Trophoblast cell (in vitro differentiated cells and primary cell): Measurements from ENCODE around the gene CCR6.
A peak's percentile ranks its signal among the peaks of the same experiment; 100 is the strongest.

Experiments
- DNase-seq, 2 donors: peaks; one replicate each; pipeline ENCODE4 v3.0.0-alpha.2; 2016
- H2AFZ ChIP-seq: 2 replicates; pipeline ENCODE4 v1.6.1; 2013; ENCODE audit warnings: low read length, moderate library complexity, mild to moderate bottlenecking; ENCODE audit not compliant: insufficient read depth, poor library complexity
- H2AK5ac ChIP-seq: 2 replicates; pipeline ENCODE4 v1.6.1; 2013; ENCODE audit warnings: mild to moderate bottlenecking, low read length
- H2BK120ac ChIP-seq: 2 replicates; pipeline ENCODE4 v1.6.1; 2013; ENCODE audit warnings: low read length, mild to moderate bottlenecking, moderate library complexity; ENCODE audit not compliant: insufficient read depth, poor library complexity
- H2BK12ac ChIP-seq: 2 replicates; pipeline ENCODE4 v1.6.1; 2013; ENCODE audit warnings: mild to moderate bottlenecking, low read length, moderate library complexity
- H2BK5ac ChIP-seq: 2 replicates; pipeline ENCODE4 v1.6.1; 2013; ENCODE audit warnings: low read length, low read depth, moderate library complexity, mild to moderate bottlenecking; ENCODE audit not compliant: poor library complexity
- H3K14ac ChIP-seq: 2 replicates; pipeline ENCODE4 v1.6.1; 2013; ENCODE audit warnings: mild to moderate bottlenecking, low read length
- H3K18ac ChIP-seq: 2 replicates; pipeline ENCODE4 v1.6.1; 2013; ENCODE audit warnings: mild to moderate bottlenecking, low read length
- H3K23ac ChIP-seq: 2 replicates; pipeline ENCODE4 v1.6.1; 2013; ENCODE audit warnings: low read length
- H3K27ac ChIP-seq: 2 replicates; pipeline ENCODE4 v1.5.1; 2013; ENCODE audit warnings: low read depth, mild to moderate bottlenecking, inconsistent platforms, low read length, moderate library complexity
- H3K27me3 ChIP-seq: 2 replicates; pipeline ENCODE4 v1.6.1; 2013; ENCODE audit warnings: inconsistent platforms, mild to moderate bottlenecking, low read length, moderate library complexity; ENCODE audit not compliant: insufficient read depth
- H3K36me3 ChIP-seq, 2 experiments: 1 replicate in 1 of 2; 2 replicates in 1 of 2; pipeline ENCODE4 v1.6.1; 2013; ENCODE audit warnings: low read length in 2 of 2, mild to moderate bottlenecking in 2 of 2, moderate library complexity in 1 of 2; ENCODE audit not compliant: insufficient read depth in 2 of 2, control insufficient read depth in 1 of 2
- H3K4ac ChIP-seq: 2 replicates; pipeline ENCODE4 v1.6.1; 2013; ENCODE audit warnings: low read depth, mild to moderate bottlenecking, low read length, moderate library complexity
- H3K4me1 ChIP-seq, 2 experiments: 1 replicate in 1 of 2; 2 replicates in 1 of 2; pipeline ENCODE4 v1.6.1; 2013; ENCODE audit warnings: low read length in 2 of 2, mild to moderate bottlenecking in 2 of 2, moderate library complexity in 1 of 2; ENCODE audit not compliant: insufficient read depth in 2 of 2, control insufficient read depth in 1 of 2
- H3K4me2 ChIP-seq: 2 replicates; pipeline ENCODE4 v1.6.1; 2013; ENCODE audit warnings: inconsistent platforms, mild to moderate bottlenecking, low read length, moderate library complexity
- H3K4me3 ChIP-seq: 2 replicates; pipeline ENCODE4 v1.5.1; 2013; ENCODE audit warnings: mild to moderate bottlenecking, low read depth, low read length, inconsistent platforms
- H3K79me1 ChIP-seq: one replicate; pipeline ENCODE4 v1.6.1; 2013; ENCODE audit warnings: low read length
- H3K79me2 ChIP-seq: 2 replicates; pipeline ENCODE4 v1.6.1; 2013; ENCODE audit warnings: low read length, mild to moderate bottlenecking; ENCODE audit not compliant: control insufficient read depth, insufficient read depth, poor library complexity
- H3K9ac ChIP-seq: 2 replicates; pipeline ENCODE4 v1.6.1; 2013; ENCODE audit warnings: mild to moderate bottlenecking, low read length
- H3K9me3 ChIP-seq: 2 replicates; pipeline ENCODE4 v1.6.1; 2013; ENCODE audit warnings: low read depth, mild to moderate bottlenecking, control low read depth, inconsistent platforms, low read length; ENCODE audit not compliant: insufficient read depth
- H4K12ac ChIP-seq: 2 replicates; pipeline ENCODE4 v1.6.1; 2013; ENCODE audit warnings: low read depth, mild to moderate bottlenecking, low read length, moderate library complexity
- H4K8ac ChIP-seq: 2 replicates; pipeline ENCODE4 v1.6.1; 2013; ENCODE audit warnings: low read depth, mild to moderate bottlenecking, low read length, moderate library complexity
- H4K91ac ChIP-seq: one replicate; pipeline ENCODE4 v1.6.1; 2013; ENCODE audit warnings: low read depth, mild to moderate bottlenecking, low read length, moderate library complexity
- WGBS: extraction: QIAGEN DNeasy Blood & Tissue Kit; methylation state at CpG from one replicate; pipeline ENCODE4 v1.1.7; 2013; ENCODE audit warnings: missing lambda C conversion rate; ENCODE audit not compliant: insufficient read length, insufficient coverage; ENCODE audit errors: extremely low coverage; 5-methylcytosine and 5-hydroxymethylcytosine counted together

The CCR6 gene

DNA sequence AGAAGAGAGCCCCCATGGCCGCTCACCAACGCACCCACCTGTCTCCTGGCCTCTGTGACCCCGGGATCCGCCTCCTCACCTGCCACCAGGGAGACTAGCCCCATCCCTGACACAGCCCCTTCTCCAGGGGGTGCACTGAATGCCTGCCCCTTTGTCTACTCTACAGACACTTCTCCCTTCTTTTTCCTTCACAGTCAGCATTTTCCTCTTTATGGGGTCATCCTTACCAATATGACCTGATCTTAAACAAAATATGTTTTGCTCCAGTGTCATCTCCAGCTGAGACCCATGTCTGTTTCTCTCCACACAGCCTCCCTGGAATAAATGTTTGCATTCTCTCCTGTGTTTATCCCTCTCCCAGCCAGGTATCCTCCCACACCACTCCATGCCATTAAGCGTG is 14.6 kb upstream of the CCR6 start:
- H3K14ac ChIP-seq: no peak overlapping the region
- H2AFZ ChIP-seq: no peak overlapping the region
- no peaks in the 10 kb centered on the region for H3K36me3 ChIP-seq
- H3K9me3 ChIP-seq: peaks cover 5% of the 10 kb centered on the region
- H4K12ac ChIP-seq: no peak overlapping the region
- H3K27me3 ChIP-seq: no peaks in the 10 kb centered on the region
- H4K91ac ChIP-seq: no peak overlapping the region
- H2BK120ac ChIP-seq: no peak overlapping the region
- no peak overlapping the region for H2AK5ac ChIP-seq
- peak overlapping the region; percentile 9 for H3K4me3 ChIP-seq
- no peaks in the 10 kb centered on the region for H3K79me2 ChIP-seq
- H2BK12ac ChIP-seq: no peak overlapping the region
- no peak for DNase-seq
- WGBS: no CpG with 5 or more reads among the region's 5 CpGs
- H2BK5ac ChIP-seq: no peak overlapping the region
- H3K4ac ChIP-seq: no peak overlapping the region
- no peak overlapping the region for H3K27ac ChIP-seq
- H3K23ac ChIP-seq: no peak overlapping the region
- peaks cover 2 to 6% of the 10 kb centered on the region in 2 experiments for H3K4me1 ChIP-seq
- H3K18ac ChIP-seq: no peak overlapping the region
- H3K4me2 ChIP-seq: no peak overlapping the region
- H3K9ac ChIP-seq: no peak overlapping the region
- H3K79me1 ChIP-seq: no peaks in the 10 kb centered on the region
- no peak overlapping the region for H4K8ac ChIP-seq

DNA sequence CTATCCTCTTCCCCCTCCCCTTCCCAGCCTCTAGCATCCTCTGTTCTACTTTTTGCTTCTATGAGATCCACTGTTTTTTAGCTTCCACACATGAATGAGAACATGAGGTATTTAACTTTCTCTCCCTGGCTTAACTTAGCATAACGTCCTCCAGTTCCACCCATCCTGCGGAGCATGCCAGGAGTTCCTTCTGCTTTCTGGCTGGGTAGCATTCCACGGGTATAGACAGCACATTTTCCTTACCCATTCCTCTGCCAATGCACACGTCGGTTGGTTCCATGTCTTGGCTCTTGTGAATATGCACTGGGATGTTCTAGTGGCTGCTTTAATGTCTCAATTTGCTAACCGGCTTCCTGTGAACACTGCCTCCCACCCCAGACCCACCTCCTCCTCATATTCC is 13.2 kb upstream of the CCR6 start:
- Histone ChIP-seq H3K4ac (no peak overlapping the region), H3K9ac (no peak overlapping the region), H2AFZ (no peak overlapping the region), H3K4me2 (no peak overlapping the region), H3K27ac (no peak overlapping the region), H2BK12ac (no peak overlapping the region), H3K18ac (no peak overlapping the region), H2BK5ac (no peak overlapping the region), H2BK120ac (no peak overlapping the region), H2AK5ac (no peak overlapping the region), H4K8ac (no peak overlapping the region), H4K91ac (no peak overlapping the region), H3K14ac (no peak overlapping the region), H3K79me2 (no peaks in the 10 kb centered on the region), H3K79me1 (no peaks in the 10 kb centered on the region), H4K12ac (no peak overlapping the region), H3K27me3 (no peaks in the 10 kb centered on the region), H3K4me1 (peaks cover 5 to 9% of the 10 kb centered on the region in 2 experiments), H3K36me3 (no peaks in the 10 kb centered on the region), H3K23ac (no peak overlapping the region), H3K9me3 (peaks cover 5% of the 10 kb centered on the region), H3K4me3 (no peak overlapping the region)
- no CpG with 5 or more reads among the region's 6 CpGs for WGBS
- peak; percentile 84 to 87 for DNase-seq

DNA sequence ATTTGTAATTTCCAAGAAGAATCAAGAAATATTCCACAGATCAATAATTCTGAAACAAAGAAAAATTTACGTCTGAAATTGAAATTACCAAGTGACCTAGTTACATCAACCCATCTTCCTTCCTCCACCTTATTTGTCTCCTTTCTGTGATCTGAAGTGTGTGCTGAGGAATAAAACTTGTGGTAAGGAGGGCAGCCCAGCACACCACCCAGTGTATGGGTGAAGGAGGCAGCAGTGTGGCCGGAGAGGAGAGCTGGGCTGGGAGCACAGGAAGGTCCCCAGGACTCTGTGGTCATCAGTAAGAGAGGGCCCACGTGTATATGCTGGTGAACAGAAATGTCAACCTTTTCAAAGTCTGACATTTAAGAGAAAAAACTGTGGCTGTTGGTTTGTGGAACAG is 11.3 kb upstream of the CCR6 start:
- Histone ChIP-seq H3K4me2 (no peak overlapping the region), H3K14ac (no peak overlapping the region), H3K4ac (no peak overlapping the region), H3K23ac (no peak overlapping the region), H3K4me1 (peaks cover 10 to 16% of the 10 kb centered on the region in 2 experiments), H3K18ac (no peak overlapping the region), H3K79me1 (peaks cover 5% of the 10 kb centered on the region), H3K9ac (no peak overlapping the region), H3K9me3 (peaks cover 2% of the 10 kb centered on the region), H2AFZ (no peak overlapping the region), H3K27ac (no peak overlapping the region), H3K79me2 (no peaks in the 10 kb centered on the region), H4K12ac (no peak overlapping the region), H2BK12ac (no peak overlapping the region), H3K36me3 (no peaks in the 10 kb centered on the region), H3K27me3 (no peaks in the 10 kb centered on the region), H4K8ac (no peak overlapping the region), H3K4me3 (no peak overlapping the region), H2BK5ac (no peak overlapping the region), H2AK5ac (no peak overlapping the region), H2BK120ac (no peak overlapping the region), H4K91ac (no peak overlapping the region)
- no peak for DNase-seq
- no CpG with 5 or more reads among the region's 3 CpGs for WGBS

DNA sequence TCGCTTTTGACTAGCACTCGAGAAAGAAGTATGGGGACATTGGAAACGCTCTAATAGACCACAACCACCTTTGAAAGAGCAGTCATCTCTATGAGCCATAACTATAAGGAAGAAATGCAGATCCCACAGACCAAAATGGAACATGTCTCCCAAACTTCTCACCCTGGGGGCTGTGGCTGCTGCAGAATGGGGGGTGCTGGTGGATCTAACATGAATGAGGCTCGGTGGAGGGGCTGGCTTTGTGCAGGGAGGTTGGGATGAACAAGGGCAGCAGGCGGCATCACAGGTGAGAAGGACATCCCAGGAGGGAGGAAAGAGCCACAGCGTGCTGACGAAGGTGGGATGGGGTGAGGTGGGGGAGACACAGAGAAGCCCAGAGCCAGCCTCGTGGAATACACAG is 10.5 kb upstream of the CCR6 start:
- H3K9ac ChIP-seq: no peak overlapping the region
- no peak overlapping the region for H2BK12ac ChIP-seq
- H3K27ac ChIP-seq: no peak overlapping the region
- no peak overlapping the region for H2AFZ ChIP-seq
- no peak for DNase-seq
- H4K91ac ChIP-seq: no peak overlapping the region
- H3K9me3 ChIP-seq: no peaks in the 10 kb centered on the region
- no CpG with 5 or more reads among the region's 8 CpGs for WGBS
- no peak overlapping the region for H2BK5ac ChIP-seq
- H2AK5ac ChIP-seq: no peak overlapping the region
- no peak overlapping the region for H3K4me3 ChIP-seq
- peaks cover 5% of the 10 kb centered on the region for H3K79me1 ChIP-seq
- no peak overlapping the region for H3K4ac ChIP-seq
- H3K4me1 ChIP-seq: peaks cover 10 to 17% of the 10 kb centered on the region in 2 experiments
- H3K36me3 ChIP-seq: no peaks in the 10 kb centered on the region
- H3K18ac ChIP-seq: no peak overlapping the region
- no peak overlapping the region for H3K4me2 ChIP-seq
- H3K79me2 ChIP-seq: no peaks in the 10 kb centered on the region
- H4K12ac ChIP-seq: no peak overlapping the region
- H3K14ac ChIP-seq: no peak overlapping the region
- H2BK120ac ChIP-seq: no peak overlapping the region
- no peaks in the 10 kb centered on the region for H3K27me3 ChIP-seq
- H4K8ac ChIP-seq: no peak overlapping the region
- H3K23ac ChIP-seq: no peak overlapping the region
